SH-SY5Y (cell line): ENCODE data around the gene RNASE11.

ENCODE experiments used
- GATA2 ChIP-seq: IDR thresholded peaks from 2 replicates; pipeline ENCODE4 v1.6.1; 2011; ENCODE audit warnings: mild to moderate bottlenecking, low read depth, low read length
- GATA3 ChIP-seq: IDR thresholded peaks from 2 replicates; pipeline ENCODE4 v1.6.1; 2011; ENCODE audit warnings: low read depth, mild to moderate bottlenecking, low read length, moderate library complexity

DNA sequence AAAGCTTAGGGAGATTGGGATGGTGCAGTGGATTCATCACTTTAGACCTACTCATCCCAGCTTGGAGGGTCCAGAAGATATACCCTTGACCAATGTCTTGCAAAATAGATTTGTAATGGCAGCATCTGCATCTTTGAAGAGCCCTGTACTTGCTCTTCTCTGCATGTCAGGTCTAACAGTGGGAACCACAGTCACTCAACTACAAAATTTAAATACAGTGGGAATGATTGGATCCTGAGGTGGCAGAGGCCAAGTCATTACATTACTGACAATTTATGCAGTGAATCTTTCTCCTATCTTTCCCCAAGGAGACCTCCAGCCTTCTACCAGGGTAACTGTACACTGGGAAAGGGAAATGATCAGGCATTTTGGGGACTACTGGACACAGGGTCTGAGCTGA is 18.7 kb downstream of the RNASE11 start:
- TF ChIP-seq GATA2 (no peak), GATA3 (no peak)
